IPS DF 4.7 (cell line): Measurements from ENCODE around the gene DUSP2.
"Not testable (repeated sequence)": the region's sequence is repeated elsewhere in the genome, so short reads cannot be mapped to it uniquely, and the experiment has no call there.

ENCODE experiments used
- DNase-seq: peaks from one replicate; pipeline ENCODE4 v3.0.0-alpha.2; 2013; ENCODE audit warnings: low spot score; ENCODE audit errors: extremely low read depth

DUSP2 gene

GRCh38 chr2:96163768-96164429 is 18.7 kb upstream of the DUSP2 start:
- DNase-seq: no peak

- DNase-seq: no peak
Measured at GRCh38 chr2:96163415-96163767, 18.2 kb upstream of the DUSP2 start.

GRCh38 chr2:96161898-96162297 is 16.7 kb upstream of the DUSP2 start:
- DNase-seq: no peak

GRCh38 chr2:96160366-96160765 is 15.1 kb upstream of the DUSP2 start:
- DNase-seq: not testable (repeated sequence)

GRCh38 chr2:96159084-96159830 is 14.0 kb upstream of the DUSP2 start:
- DNase-seq: no peak

- DNase-seq: no peak
Measured at GRCh38 chr2:96158554-96158940, 13.3 kb upstream of the DUSP2 start.

- DNase-seq: no peak
Measured at GRCh38 chr2:96157649-96158553, 12.7 kb upstream of the DUSP2 start.

GRCh38 chr2:96156926-96157648 is 11.8 kb upstream of the DUSP2 start:
- no peak for DNase-seq

GRCh38 chr2:96156011-96156820 is 11.0 kb upstream of the DUSP2 start:
- DNase-seq: no peak

- DNase-seq: no peak
Measured at GRCh38 chr2:96154506-96155380, 9.5 kb upstream of the DUSP2 start.

- no peak for DNase-seq
Measured at GRCh38 chr2:96153991-96154431, 8.8 kb upstream of the DUSP2 start.

GRCh38 chr2:96153291-96153713 is 8.1 kb upstream of the DUSP2 start:
- no peak for DNase-seq

- DNase-seq: no peak
Measured at GRCh38 chr2:96152304-96153161, 7.3 kb upstream of the DUSP2 start.

GRCh38 chr2:96151595-96152303 is 6.5 kb upstream of the DUSP2 start:
- DNase-seq: no peak

- DNase-seq: no peak
Measured at GRCh38 chr2:96150791-96151594, 5.8 kb upstream of the DUSP2 start.

GRCh38 chr2:96150007-96150640 is 4.9 kb upstream of the DUSP2 start:
- no peak for DNase-seq
